HCT116 (cell line): ENCODE data around the gene SLC35G4.

ENCODE experiments used
- EZH2phosphoT487 ChIP-seq: fragments of 200-600 bp; IDR thresholded peaks from 2 replicates; pipeline ENCODE4 v1.6.1; 2018; ENCODE audit warnings: antibody characterized with exemption, borderline replicate concordance
- POLR2A ChIP-seq: IDR thresholded peaks from 2 replicates; pipeline ENCODE4 v1.7.0; 2011; ENCODE audit warnings: borderline replicate concordance; ENCODE audit not compliant: insufficient read depth, insufficient read length; ENCODE audit errors: extremely low read depth
- ZNF274 ChIP-seq: fragments of 200-500 bp; sonication (Bioruptor generic); IDR thresholded peaks from 2 replicates; pipeline ENCODE4 v1.6.1; 2014; ENCODE audit warnings: mild to moderate bottlenecking, low read depth, low read length, inconsistent platforms
- TF ChIP-seq, protein P1 (sequence below), 3 experiments: fragments of 200-600 bp in 1 of 3; sonication (generic) in 1 of 3; IDR thresholded peaks in 2 of 3; conservative IDR thresholded peaks in 1 of 3; 2 replicates each; pipeline ENCODE4 v1.5.1; 2012 to 2017; ENCODE audit warnings: low read depth in 2 of 3, low read length in 2 of 3, antibody characterized with exemption in 1 of 3, borderline replicate concordance in 1 of 3, control low read depth in 1 of 3, mild to moderate bottlenecking in 1 of 3, mixed read lengths in 1 of 3, mixed run types in 1 of 3, moderate library complexity in 1 of 3; ENCODE audit not compliant: insufficient read depth in 1 of 3

GRCh38 chr18:11570769-11571412 is 38.5 kb upstream of the SLC35G4 start:
- TF ChIP-seq EZH2phosphoT487, result no peak
- TF ChIP-seq ZNF274, result no peak
- no peak for TF ChIP-seq POLR2A
- TF ChIP-seq, protein P1, sequence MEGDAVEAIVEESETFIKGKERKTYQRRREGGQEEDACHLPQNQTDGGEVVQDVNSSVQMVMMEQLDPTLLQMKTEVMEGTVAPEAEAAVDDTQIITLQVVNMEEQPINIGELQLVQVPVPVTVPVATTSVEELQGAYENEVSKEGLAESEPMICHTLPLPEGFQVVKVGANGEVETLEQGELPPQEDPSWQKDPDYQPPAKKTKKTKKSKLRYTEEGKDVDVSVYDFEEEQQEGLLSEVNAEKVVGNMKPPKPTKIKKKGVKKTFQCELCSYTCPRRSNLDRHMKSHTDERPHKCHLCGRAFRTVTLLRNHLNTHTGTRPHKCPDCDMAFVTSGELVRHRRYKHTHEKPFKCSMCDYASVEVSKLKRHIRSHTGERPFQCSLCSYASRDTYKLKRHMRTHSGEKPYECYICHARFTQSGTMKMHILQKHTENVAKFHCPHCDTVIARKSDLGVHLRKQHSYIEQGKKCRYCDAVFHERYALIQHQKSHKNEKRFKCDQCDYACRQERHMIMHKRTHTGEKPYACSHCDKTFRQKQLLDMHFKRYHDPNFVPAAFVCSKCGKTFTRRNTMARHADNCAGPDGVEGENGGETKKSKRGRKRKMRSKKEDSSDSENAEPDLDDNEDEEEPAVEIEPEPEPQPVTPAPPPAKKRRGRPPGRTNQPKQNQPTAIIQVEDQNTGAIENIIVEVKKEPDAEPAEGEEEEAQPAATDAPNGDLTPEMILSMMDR (IDR thresholded peaks at IDR 0.05 in 2 of 3, conservative IDR thresholded peaks at IDR 0.05 in 1 of 3; ENCODE audit: borderline replicate concordance in 1 of 3, insufficient read depth in 1 of 3, low read depth in 2 of 3, low read length in 2 of 3), result peak in 2 of 3 experiments; percentile 17 to 52; a peak in 3 of 6 replicates
